GM12878 (cell line): ENCODE results near the gene SCRT2. TPM values are rescaled to one million over a fixed set of nuclear protein-coding genes. Genes with fewer than 3 reads are reported as not detected.

Experiments
- ATAC-seq: fragments of 200-7000 bp; cut with Tn5 transposase; 3 replicates; pipeline ENCODE4 v1.9.1; 2020; ENCODE audit warnings: mild to moderate bottlenecking, moderate library complexity
- BruUV-seq: library from RNA; stranded (reverse); fragments of 400-500 nt; replicated peaks from 2 replicates; lab custom pipeline; 2021; lab: Mats Ljungman, UMichigan
- CTCF ChIA-PET: fragments of 300-600 bp; sonication (Branson Sonifier 250); formaldehyde crosslinking; extraction: SDS; loops from one replicate; lab custom pipeline; 2021; ENCODE audit warnings: inconsistent platforms; lab: Yijun Ruan, JAX
- POLR2A ChIA-PET: fragments of 350-600 bp; formaldehyde crosslinking; extraction: SDS; loops from one replicate; lab custom pipeline; 2021; ENCODE audit warnings: inconsistent platforms; lab: Charles Lee
- RAD21 ChIA-PET: fragments of 300-600 bp; sonication (Branson Sonifier 250); formaldehyde crosslinking; loops from one replicate; lab custom pipeline; 2023; ENCODE audit warnings: antibody characterized with exemption; ENCODE audit not compliant: unreplicated experiment; lab: Charles Lee
- SMC1A ChIA-PET: fragments of 300-600 bp; sonication (Branson Sonifier 250); formaldehyde crosslinking; loops from one replicate; lab custom pipeline; 2023; ENCODE audit not compliant: unreplicated experiment, uncharacterized antibody; lab: Charles Lee
- DNase-seq: peaks from one replicate; pipeline ENCODE4 v3.0.0-alpha.2; 2011; ENCODE audit warnings: low read depth, low spot score
- FAIRE-seq: peaks from 3 replicates; lab custom pipeline; 2011; peaks lifted over from hg19 to GRCh38; lab: Jason Lieb, UNC
- H2AFZ ChIP-seq: 2 replicates; pipeline ENCODE4 v1.6.0; 2011; ENCODE audit warnings: low read depth, low read length, control low read depth; ENCODE audit not compliant: control insufficient read depth
- H3K27ac ChIP-seq: 2 replicates; pipeline ENCODE4 v1.5.1; 2011; ENCODE audit warnings: control low read depth; ENCODE audit not compliant: control insufficient read depth, insufficient read depth
- H3K27me3 ChIP-seq, 2 experiments: replicated peaks in 1 of 2; 2 replicates each; pipeline versions ENCODE4 v1.6.0 to v1.6.1; 2011; ENCODE audit warnings: low read length in 1 of 2; ENCODE audit not compliant: control insufficient read depth in 2 of 2, insufficient read depth in 2 of 2
- H3K36me3 ChIP-seq, 2 experiments: 2 replicates each; pipeline ENCODE4 v1.5.1; 2011; ENCODE audit warnings: low read length in 1 of 2; ENCODE audit not compliant: control insufficient read depth in 2 of 2, insufficient read depth in 2 of 2
- H3K4me1 ChIP-seq: 2 replicates; pipeline ENCODE4 v1.6.1; 2011; ENCODE audit warnings: mild to moderate bottlenecking, low read length, moderate library complexity, mixed read lengths; ENCODE audit not compliant: control insufficient read depth, insufficient read depth
- H3K4me2 ChIP-seq: 2 replicates; pipeline ENCODE4 v1.6.0; 2011; ENCODE audit warnings: control low read depth; ENCODE audit not compliant: control insufficient read depth, insufficient read depth
- H3K4me3 ChIP-seq: fragments of 200-600 bp; sonication (generic); 2 replicates; pipeline ENCODE4 v1.5.1; 2016
- H3K79me2 ChIP-seq: 2 replicates; pipeline ENCODE4 v1.6.0; 2011; ENCODE audit warnings: low read length; ENCODE audit not compliant: control insufficient read depth, insufficient read depth
- H3K9ac ChIP-seq: 2 replicates; pipeline ENCODE4 v1.8.0; 2011; ENCODE audit warnings: low read length, control low read depth, mixed read lengths; ENCODE audit not compliant: control insufficient read depth, insufficient read depth
- H3K9me3 ChIP-seq: replicated peaks from 3 replicates; pipeline ENCODE4 v1.5.1; 2011; ENCODE audit warnings: mild to moderate bottlenecking, low read length; ENCODE audit not compliant: control insufficient read depth, insufficient read depth
- H4K20me1 ChIP-seq: 2 replicates; pipeline ENCODE4 v1.6.0; 2011; ENCODE audit not compliant: control insufficient read depth, insufficient read depth
- IRF3 ChIP-seq: fragments of 450-650 bp; IDR thresholded peaks from 2 replicates; pipeline ENCODE4 v1.6.1; 2014; ENCODE audit warnings: mild to moderate bottlenecking
- KLF5 ChIP-seq: fragments of 450-650 bp; IDR thresholded peaks from 2 replicates; pipeline ENCODE4 v1.6.1; 2014; ENCODE audit warnings: mild to moderate bottlenecking; ENCODE audit not compliant: partially characterized antibody
- MAX ChIP-seq: IDR thresholded peaks from 2 replicates; pipeline ENCODE4 v1.6.1; 2012; ENCODE audit warnings: low read depth, low read length, improper control_type of control experiment
- MXI1 ChIP-seq: fragments of 150-350 bp; IDR thresholded peaks from 2 replicates; pipeline ENCODE4 v1.6.1; 2011; ENCODE audit warnings: low read depth, mild to moderate bottlenecking, inconsistent platforms, low read length, improper control_type of control experiment
- NFXL1 ChIP-seq: fragments of 450-650 bp; IDR thresholded peaks from 2 replicates; pipeline ENCODE4 v1.6.1; 2017; ENCODE audit warnings: antibody characterized with exemption, mild to moderate bottlenecking, borderline replicate concordance
- NKRF ChIP-seq: fragments of 450-650 bp; conservative IDR thresholded peaks from 2 replicates; pipeline ENCODE4 v1.6.1; 2017; ENCODE audit warnings: mild to moderate bottlenecking, moderate library complexity
- NR2C1 ChIP-seq: fragments of 450-650 bp; IDR thresholded peaks from 2 replicates; pipeline ENCODE4 v1.6.1; 2017; ENCODE audit warnings: antibody characterized with exemption, mild to moderate bottlenecking, moderate library complexity
- PAX8 ChIP-seq: fragments of 450-650 bp; IDR thresholded peaks from 2 replicates; pipeline ENCODE4 v1.6.1; 2017; ENCODE audit warnings: mild to moderate bottlenecking, moderate library complexity
- PKNOX1 ChIP-seq: fragments of 450-650 bp; IDR thresholded peaks from 2 replicates; pipeline ENCODE4 v1.6.1; 2016; ENCODE audit warnings: mild to moderate bottlenecking
- PML ChIP-seq: IDR thresholded peaks from 2 replicates; pipeline ENCODE4 v1.6.1; 2012; ENCODE audit warnings: low read length, inconsistent platforms
- RUNX3 ChIP-seq: IDR thresholded peaks from 2 replicates; pipeline ENCODE4 v1.6.1; 2012; ENCODE audit warnings: low read length, inconsistent platforms
- SPI1 ChIP-seq: IDR thresholded peaks from 2 replicates; pipeline ENCODE4 v1.6.1; 2011; ENCODE audit warnings: low read depth, mild to moderate bottlenecking, low read length, moderate library complexity, borderline replicate concordance; ENCODE audit not compliant: insufficient read depth
- SRF ChIP-seq, 2 experiments: IDR thresholded peaks; 2 replicates each; pipeline ENCODE4 v1.6.1; 2011; ENCODE audit warnings: low read depth in 2 of 2, low read length in 2 of 2, mild to moderate bottlenecking in 1 of 2, moderate library complexity in 1 of 2
- ZNF207 ChIP-seq: fragments of 450-650 bp; IDR thresholded peaks from 2 replicates; pipeline ENCODE4 v1.6.1; 2014; ENCODE audit warnings: antibody characterized with exemption, mild to moderate bottlenecking, borderline replicate concordance
- ZNF384 ChIP-seq: IDR thresholded peaks from 2 replicates; pipeline ENCODE4 v1.6.1; 2012; ENCODE audit warnings: low read depth, mild to moderate bottlenecking, low read length, improper control_type of control experiment, borderline replicate concordance
- WGBS: methylation state at CpG from one replicate; pipeline ENCODE4 v1.1.6; 2016; ENCODE audit warnings: low lambda C conversion rate; ENCODE audit not compliant: insufficient replicate concordance, insufficient coverage; ENCODE audit errors: missing lambda C conversion rate; 5-methylcytosine and 5-hydroxymethylcytosine counted together
- in situ Hi-C: fragments of 300-500 bp; cut with MboI; formaldehyde crosslinking; loops from 9 replicates; pipeline ENCODE4 v1.14.3; 2018; ENCODE audit warnings: mixed read lengths
- intact Hi-C: fragments of 100-400 bp; cut with micrococcal nuclease; formaldehyde crosslinking; loops from one replicate; pipeline ENCODE4 v1.14.2; 2022; ENCODE audit not compliant: unreplicated experiment
- polyA plus RNA-seq, 11 experiments: library from polyadenylated mRNA; depleted of rRNA in 4 of 11; unstranded in 6 of 11; stranded (reverse) in 5 of 11; fragments of >200 nt; fragmentation: Nextera tagmentation in 4 of 11; fragmentation: Illumina TruSeq in 1 of 11; extraction: Ambion mirVana in 4 of 11; extraction: Trizol in 1 of 11; gene quantifications; 1 replicate in 1 of 11; 2 replicates in 10 of 11; pipeline versions ENCODE4 v1.2.1 to v1.2.3, GENCODE V29; 2011 to 2016; ENCODE audit warnings: inconsistent platforms in 2 of 11, missing spikeins in 2 of 11, low read depth in 1 of 11
- total RNA-seq, 4 experiments: library from RNA; depleted of rRNA in 3 of 4; stranded (reverse); fragments of >200 nt in 3 of 4; fragmentation: Illumina TruSeq in 1 of 4; extraction: Trizol in 1 of 4; gene quantifications; 2 replicates each; pipeline versions ENCODE4 v1.2.1 to v1.2.3, GENCODE V29; 2013 to 2021
- TF ChIP-seq, protein P1 (sequence below): fragments of 450-650 bp; IDR thresholded peaks from 2 replicates; pipeline ENCODE4 v1.6.1; 2016; ENCODE audit warnings: mild to moderate bottlenecking

SCRT2 gene
- total and polyA plus RNA-seq, 10 of the 15 experiments (the other 5 are each of a cell fraction or from before 2014, with no cell fraction given), result not detected

GRCh38 chr20:676315-676937, 824 bp upstream of the SCRT2 start:
- RAD21 ChIA-PET, result interaction anchor here (1.4 kb wide), 1 partner anchor 9 kb away, joined by 4 read pairs; no protein-coding TSS in a partner anchor
- TF ChIP-seq KLF5 (no peak), PML (no peak), MAX (no peak), ZNF384 (no peak), MXI1 (no peak), PKNOX1 (no peak), ZNF207 (no peak), NR2C1 (no peak), NFXL1 (no peak), PAX8 (no peak), RUNX3 (peak; percentile 22; the same call in 1 of the 2 replicates), IRF3 (no peak), NKRF (no peak), SRF (IDR thresholded peaks at IDR 0.05; ENCODE audit: low read depth in 2 of 2, low read length in 2 of 2) (no peak), SPI1 (peak; percentile 90)
- TF ChIP-seq, protein P1, sequence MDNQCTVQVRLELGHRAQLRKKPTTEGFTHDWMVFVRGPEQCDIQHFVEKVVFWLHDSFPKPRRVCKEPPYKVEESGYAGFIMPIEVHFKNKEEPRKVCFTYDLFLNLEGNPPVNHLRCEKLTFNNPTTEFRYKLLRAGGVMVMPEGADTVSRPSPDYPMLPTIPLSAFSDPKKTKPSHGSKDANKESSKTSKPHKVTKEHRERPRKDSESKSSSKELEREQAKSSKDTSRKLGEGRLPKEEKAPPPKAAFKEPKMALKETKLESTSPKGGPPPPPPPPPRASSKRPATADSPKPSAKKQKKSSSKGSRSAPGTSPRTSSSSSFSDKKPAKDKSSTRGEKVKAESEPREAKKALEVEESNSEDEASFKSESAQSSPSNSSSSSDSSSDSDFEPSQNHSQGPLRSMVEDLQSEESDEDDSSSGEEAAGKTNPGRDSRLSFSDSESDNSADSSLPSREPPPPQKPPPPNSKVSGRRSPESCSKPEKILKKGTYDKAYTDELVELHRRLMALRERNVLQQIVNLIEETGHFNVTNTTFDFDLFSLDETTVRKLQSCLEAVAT, result no peak

More at GRCh38 chr20:676315-676937, 824 bp upstream of the SCRT2 start:
- H3K27ac ChIP-seq, result no peak overlapping the region
- in situ Hi-C loops (no loop called here), intact Hi-C loops (no loop called here)
- no peak overlapping the region for H3K4me2 ChIP-seq
- no peaks in the 10 kb centered on the region for H3K9me3 ChIP-seq
- BruUV-seq, result no TSS peak
- H3K4me1 ChIP-seq, result peaks cover 4% of the 10 kb centered on the region; the same call in 1 of the 2 replicates
- ChIA-PET POLR2A (interaction anchor here (0.7 kb wide), 1 partner anchor 22 kb away, joined by 3 read pairs; no protein-coding TSS in a partner anchor), SMC1A (interaction anchor here (1.0 kb wide), 1 partner anchor 31 kb away, joined by 5 read pairs; no protein-coding TSS in a partner anchor), CTCF (interaction anchor here (0.6 to 1.8 kb wide), 4 partner anchors 9 to 706 kb away, joined by 4 to 5 read pairs (median 4); no protein-coding TSS in a partner anchor)
- no peak overlapping the region for H3K4me3 ChIP-seq
- no peaks in the 10 kb centered on the region for H3K36me3 ChIP-seq
- ATAC-seq (peak; percentile 76), FAIRE-seq (no peak), DNase-seq (no peak)
- H3K79me2 ChIP-seq, result no peaks in the 10 kb centered on the region
- no peak overlapping the region for H2AFZ ChIP-seq
- no peak overlapping the region for H3K9ac ChIP-seq
- 3% methylated on average over 20 of the region's 24 CpGs for WGBS
- peaks cover 5 to 9% of the 10 kb centered on the region in 2 experiments for H3K27me3 ChIP-seq
- no peaks in the 10 kb centered on the region for H4K20me1 ChIP-seq
